H1 (cell line): ENCODE measurements around the gene USP37. TPM values are rescaled to one million over a fixed set of nuclear protein-coding genes. Genes with fewer than 3 reads are reported as not detected.

Experiments
- CEBPB ChIP-seq: IDR thresholded peaks from 2 replicates; pipeline ENCODE4 v1.6.1; 2012; ENCODE audit warnings: low read depth, low read length
- CREB1 ChIP-seq: IDR thresholded peaks from 2 replicates; pipeline ENCODE4 v1.6.1; 2012; ENCODE audit warnings: inconsistent platforms
- GTF2F1 ChIP-seq: IDR thresholded peaks from 2 replicates; pipeline ENCODE4 v1.6.1; 2012; ENCODE audit warnings: low read depth, low read length, improper control_type of control experiment, borderline replicate concordance
- RXRA ChIP-seq: IDR thresholded peaks from 2 replicates; pipeline ENCODE4 v1.6.1; 2011; ENCODE audit warnings: low read depth, mild to moderate bottlenecking, low read length, moderate library complexity; ENCODE audit not compliant: insufficient read depth
- SIRT6 ChIP-seq: IDR thresholded peaks from one replicate; pipeline ENCODE4 v1.7.1; 2012; ENCODE audit warnings: low read length, inconsistent platforms
- TCF12 ChIP-seq: IDR thresholded peaks from 2 replicates; pipeline ENCODE4 v1.6.1; 2011; ENCODE audit warnings: low read depth, mild to moderate bottlenecking, low read length
- polyA plus RNA-seq, 7 experiments: library from polyadenylated mRNA; depleted of rRNA in 3 of 7; stranded (reverse) in 5 of 7; unstranded in 2 of 7; fragments of >200 nt in 5 of 7; fragments of 200-250 nt in 2 of 7; gene quantifications; 1 replicate in 5 of 7; 2 replicates in 1 of 7; 4 replicates in 1 of 7; pipeline versions ENCODE4 v1.2.1 to v1.2.3, GENCODE V29; 2011 to 2013; ENCODE audit warnings: missing spikeins in 2 of 7, mixed read lengths in 2 of 7
- total RNA-seq: library from RNA; stranded (reverse); fragmentation: NEBNext Ultra II Directional; extraction: Animal tissue kit (Norgen Biotek cat#: 25700); gene quantifications from 2 replicates; pipeline ENCODE4 v1.2.1, GENCODE V29; 2021
- TF ChIP-seq, protein P1 (sequence below): IDR thresholded peaks from 2 replicates; pipeline ENCODE4 v1.6.1; 2012; ENCODE audit warnings: inconsistent platforms

The USP37 gene
- total and polyA plus RNA-seq, 2 of the 8 experiments (the other 6 are each of a cell fraction or from before 2014, with no cell fraction given) = 3.8 to 29.1 TPM

DNA sequence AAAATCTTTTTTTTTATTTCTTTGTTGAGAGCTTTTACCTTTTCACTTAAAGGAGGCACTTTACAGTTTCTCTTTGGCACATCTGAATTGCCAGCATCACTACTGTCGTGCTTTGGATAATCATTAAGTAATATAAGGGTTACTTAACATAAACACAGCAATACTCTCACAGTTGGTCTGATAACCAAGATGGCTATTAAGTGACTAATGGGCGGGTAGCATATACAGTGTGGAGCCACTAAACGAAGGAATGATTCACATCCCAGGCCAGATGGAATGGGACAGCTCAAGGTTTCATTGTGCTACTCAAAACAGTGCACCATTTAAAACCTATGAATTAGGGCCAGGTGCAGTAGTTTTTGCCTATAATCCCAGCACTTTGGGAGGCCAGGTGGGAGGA is 28.1 kb downstream of the USP37 start (continued):
- TF ChIP-seq, protein P1, sequence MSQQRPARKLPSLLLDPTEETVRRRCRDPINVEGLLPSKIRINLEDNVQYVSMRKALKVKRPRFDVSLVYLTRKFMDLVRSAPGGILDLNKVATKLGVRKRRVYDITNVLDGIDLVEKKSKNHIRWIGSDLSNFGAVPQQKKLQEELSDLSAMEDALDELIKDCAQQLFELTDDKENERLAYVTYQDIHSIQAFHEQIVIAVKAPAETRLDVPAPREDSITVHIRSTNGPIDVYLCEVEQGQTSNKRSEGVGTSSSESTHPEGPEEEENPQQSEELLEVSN = no peak
- no peak for TF ChIP-seq CEBPB
- no peak for TF ChIP-seq GTF2F1
- no peak for TF ChIP-seq SIRT6
- TF ChIP-seq CREB1 = no peak
- TF ChIP-seq TCF12 = no peak
- TF ChIP-seq RXRA = no peak
